Measurements from ENCODE around the gene MRC2. TPM values are rescaled to one million over a fixed set of nuclear protein-coding genes. Genes with fewer than 3 reads are reported as not detected.

Gene MRC2
- total and polyA plus RNA-seq, 4 experiments from 2014 or later: 0.71 to 8.7 (median 6.7) TPM; not detected in 1

GRCh38 chr17:62727916-62728672 lies 100.6 kb downstream of the MRC2 start:
- H3K9me3 Mint-ChIP-seq: no peaks in the 10 kb centered on the region
- peaks cover 3% of the 10 kb centered on the region for H3K27me3 ChIP-seq (ENCODE audit: insufficient read depth, low read length)
- ChIA-PET CTCF (ENCODE audit: partially characterized antibody) (interaction anchor here (1.0 to 1.2 kb wide), 2 partner anchors 20 to 237 kb away, joined by 3 read pairs; no protein-coding TSS in a partner anchor), POLR2A (ENCODE audit: partially characterized antibody) (no interaction called here)
- DNase-seq: no peak
- H3K36me3 ChIP-seq (ENCODE audit: insufficient read depth, low read length): no peaks in the 10 kb centered on the region
- peaks cover 0 to 4% of the 10 kb centered on the region in 2 donors for H3K27me3 Mint-ChIP-seq
- H3K27ac Mint-ChIP-seq: no peak overlapping the region
- H3K36me3 Mint-ChIP-seq: peaks cover 0 to 4% of the 10 kb centered on the region in 2 donors
- peaks cover 28% of the 10 kb centered on the region for H3K4me1 ChIP-seq (ENCODE audit: insufficient read depth, low read length)
- H3K9me3 ChIP-seq (ENCODE audit: control insufficient read depth in 1 of 2, low read length in 2 of 2): no peaks in the 10 kb centered on the region
- no peak overlapping the region for H3K4me3 ChIP-seq (ENCODE audit: low read length in 2 of 2)
- intact Hi-C loops (cut with micrococcal nuclease): no loop called here
- H3K27ac ChIP-seq (ENCODE audit: low read depth, low read length): no peak overlapping the region
- no peak overlapping the region for H3K4me3 Mint-ChIP-seq
- H3K4me1 Mint-ChIP-seq: peaks cover 18 to 32% (median 22%) of the 10 kb centered on the region in 4 donors

DNA sequence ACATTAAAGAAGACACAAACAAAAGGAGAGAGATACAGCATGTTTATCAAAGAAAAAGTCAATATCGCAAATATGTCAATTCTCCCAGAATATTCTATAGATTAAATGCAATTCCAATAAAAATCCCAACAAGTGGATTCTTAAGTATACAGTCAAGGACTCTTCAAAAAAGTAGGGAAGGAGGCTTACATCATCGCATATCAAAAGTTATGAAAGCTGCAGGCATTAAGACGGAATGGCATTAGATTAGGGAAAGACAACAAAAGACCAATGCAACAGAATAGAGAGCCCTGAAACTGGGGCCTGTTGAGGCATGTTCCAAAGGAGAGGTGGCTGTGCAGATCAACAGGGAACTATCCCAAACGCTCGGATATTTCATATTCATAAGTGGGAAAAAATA lies 104.7 kb downstream of the MRC2 start:
- POLR2A ChIA-PET (ENCODE audit: partially characterized antibody): no interaction called here
- peaks cover 0 to 4% of the 10 kb centered on the region in 2 donors for H3K36me3 Mint-ChIP-seq
- intact Hi-C loops (cut with micrococcal nuclease): no loop called here
- no peaks in the 10 kb centered on the region for H3K9me3 Mint-ChIP-seq
- Histone ChIP-seq H3K27me3 (ENCODE audit: insufficient read depth, low read length) (peaks cover 3% of the 10 kb centered on the region), H3K4me3 (ENCODE audit: low read length in 2 of 2) (no peak overlapping the region), H3K9me3 (ENCODE audit: control insufficient read depth in 1 of 2, low read length in 2 of 2) (no peaks in the 10 kb centered on the region), H3K36me3 (ENCODE audit: insufficient read depth, low read length) (no peaks in the 10 kb centered on the region), H3K27ac (ENCODE audit: low read depth, low read length) (no peak overlapping the region), H3K4me1 (ENCODE audit: insufficient read depth, low read length) (no peaks in the 10 kb centered on the region)
- H3K4me1 Mint-ChIP-seq: no peaks in the 10 kb centered on the region
- no peak for DNase-seq
- no peak overlapping the region for H3K27ac Mint-ChIP-seq
- H3K4me3 Mint-ChIP-seq: no peak overlapping the region
- CTCF ChIA-PET (ENCODE audit: partially characterized antibody): no interaction called here
- H3K27me3 Mint-ChIP-seq: peaks cover 0 to 3% of the 10 kb centered on the region in 2 donors

DNA sequence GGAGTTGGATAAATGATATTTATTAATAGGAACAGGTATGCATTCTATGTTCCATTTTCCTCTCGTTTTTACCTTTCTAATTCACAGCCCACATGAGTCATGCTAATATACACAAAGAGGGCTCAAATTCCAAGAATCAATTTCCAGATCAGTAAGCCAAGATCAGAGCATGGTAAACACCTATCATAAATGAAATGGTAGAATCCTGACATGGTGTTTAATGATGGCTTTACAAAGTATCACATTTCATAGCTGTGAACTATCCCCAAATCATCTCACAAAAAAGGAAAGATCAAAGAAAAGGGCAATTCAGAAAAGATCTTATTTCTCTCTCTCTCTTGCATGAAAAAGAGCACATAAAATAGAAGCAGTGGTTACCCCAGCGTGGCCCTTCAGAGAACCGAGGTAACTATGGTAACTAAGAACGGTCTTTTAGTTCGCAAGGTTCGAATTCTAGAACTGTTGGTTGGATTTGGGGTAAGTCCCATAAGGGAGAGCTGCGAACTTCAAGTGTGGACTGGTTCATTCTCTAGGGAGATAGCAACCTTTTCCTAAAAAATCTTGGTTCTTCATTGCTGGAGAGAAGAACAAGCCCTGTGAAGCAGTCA lies 107.7 kb downstream of the MRC2 start:
- Histone ChIP-seq H3K27me3 (ENCODE audit: insufficient read depth, low read length) (no peaks in the 10 kb centered on the region), H3K4me3 (ENCODE audit: low read length in 2 of 2) (no peak overlapping the region), H3K27ac (ENCODE audit: low read depth, low read length) (no peak overlapping the region), H3K9me3 (ENCODE audit: control insufficient read depth in 1 of 2, low read length in 2 of 2) (no peaks in the 10 kb centered on the region), H3K36me3 (ENCODE audit: insufficient read depth, low read length) (no peaks in the 10 kb centered on the region), H3K4me1 (ENCODE audit: insufficient read depth, low read length) (no peaks in the 10 kb centered on the region)
- intact Hi-C loops (cut with micrococcal nuclease): no loop called here
- no peaks in the 10 kb centered on the region for H3K9me3 Mint-ChIP-seq
- CTCF ChIA-PET (ENCODE audit: partially characterized antibody): interaction anchor here (0.6 kb wide), 1 partner anchor 187 kb away, joined by 3 read pairs; no protein-coding TSS in a partner anchor
- no peak for DNase-seq
- POLR2A ChIA-PET (ENCODE audit: partially characterized antibody): no interaction called here
- no peaks in the 10 kb centered on the region for H3K36me3 Mint-ChIP-seq
- H3K4me1 Mint-ChIP-seq: peaks cover 0 to 3% (median under 1%) of the 10 kb centered on the region in 4 donors
- H3K27ac Mint-ChIP-seq: no peak overlapping the region
- H3K27me3 Mint-ChIP-seq: no peaks in the 10 kb centered on the region
- no peak overlapping the region for H3K4me3 Mint-ChIP-seq

DNA sequence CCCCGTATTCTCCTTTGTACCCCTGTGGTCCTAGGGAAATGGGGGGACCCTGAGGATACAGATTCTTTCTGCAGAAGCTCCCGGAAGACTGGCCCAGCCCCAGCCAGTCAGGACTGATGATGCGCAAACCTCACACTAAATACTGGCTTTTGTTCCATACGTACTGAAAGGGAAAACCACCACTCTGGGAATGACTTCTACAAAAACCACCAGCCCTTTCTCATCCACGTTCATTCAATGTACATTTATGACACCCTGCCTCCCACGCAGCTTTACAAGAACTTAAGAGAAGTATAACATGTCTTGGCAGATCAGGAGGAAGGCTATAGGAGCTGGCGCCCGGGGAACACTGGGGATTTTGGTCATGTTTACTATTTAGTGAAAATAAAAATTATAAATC lies 110.0 kb downstream of the MRC2 start:
- Mint-ChIP-seq H3K4me1 (peaks cover 0 to 3% (median under 1%) of the 10 kb centered on the region in 4 donors), H3K4me3 (no peak overlapping the region), H3K9me3 (no peaks in the 10 kb centered on the region), H3K27ac (no peak overlapping the region), H3K36me3 (no peaks in the 10 kb centered on the region), H3K27me3 (no peaks in the 10 kb centered on the region)
- no peaks in the 10 kb centered on the region for H3K4me1 ChIP-seq (ENCODE audit: insufficient read depth, low read length)
- no peak overlapping the region for H3K4me3 ChIP-seq (ENCODE audit: low read length in 2 of 2)
- no peaks in the 10 kb centered on the region for H3K27me3 ChIP-seq (ENCODE audit: insufficient read depth, low read length)
- ChIA-PET CTCF (ENCODE audit: partially characterized antibody) (no interaction called here), POLR2A (ENCODE audit: partially characterized antibody) (interaction anchor here (1.1 kb wide), 1 partner anchor 13 kb away, joined by 3 read pairs; no protein-coding TSS in a partner anchor)
- H3K36me3 ChIP-seq (ENCODE audit: insufficient read depth, low read length): no peaks in the 10 kb centered on the region
- DNase-seq: no peak
- intact Hi-C loops (cut with micrococcal nuclease): no loop called here
- no peaks in the 10 kb centered on the region for H3K9me3 ChIP-seq (ENCODE audit: control insufficient read depth in 1 of 2, low read length in 2 of 2)
- H3K27ac ChIP-seq (ENCODE audit: low read depth, low read length): no peak overlapping the region

- Histone ChIP-seq H3K9me3 (ENCODE audit: control insufficient read depth in 1 of 2, low read length in 2 of 2) (no peaks in the 10 kb centered on the region), H3K27me3 (ENCODE audit: insufficient read depth, low read length) (no peaks in the 10 kb centered on the region), H3K4me3 (ENCODE audit: low read length in 2 of 2) (no peak overlapping the region), H3K27ac (ENCODE audit: low read depth, low read length) (no peak overlapping the region), H3K4me1 (ENCODE audit: insufficient read depth, low read length) (no peaks in the 10 kb centered on the region), H3K36me3 (ENCODE audit: insufficient read depth, low read length) (no peaks in the 10 kb centered on the region)
- DNase-seq: no peak
- Mint-ChIP-seq H3K9me3 (no peaks in the 10 kb centered on the region), H3K4me1 (peaks cover 0 to 3% (median under 1%) of the 10 kb centered on the region in 4 donors), H3K36me3 (no peaks in the 10 kb centered on the region), H3K27me3 (no peaks in the 10 kb centered on the region), H3K4me3 (no peak overlapping the region), H3K27ac (peak overlapping the region in 2 of 7 donors; percentile 22 to 69)
- intact Hi-C loops (cut with micrococcal nuclease): no loop called here
- ChIA-PET POLR2A (ENCODE audit: partially characterized antibody) (no interaction called here), CTCF (ENCODE audit: partially characterized antibody) (no interaction called here)
These were observed 110.8 kb downstream of the MRC2 start for GRCh38 chr17:62738281-62738680.

- ChIA-PET POLR2A (ENCODE audit: partially characterized antibody) (no interaction called here), CTCF (ENCODE audit: partially characterized antibody) (no interaction called here)
- Mint-ChIP-seq H3K27me3 (peaks cover 0 to 3% of the 10 kb centered on the region in 2 donors), H3K4me1 (peaks cover 0 to 3% (median under 1%) of the 10 kb centered on the region in 4 donors), H3K4me3 (no peak overlapping the region), H3K9me3 (no peaks in the 10 kb centered on the region), H3K27ac (peak overlapping the region in 1 of 7 donors; percentile 46), H3K36me3 (no peaks in the 10 kb centered on the region)
- H3K27ac ChIP-seq (ENCODE audit: low read depth, low read length): no peak overlapping the region
- intact Hi-C loops (cut with micrococcal nuclease): no loop called here
- H3K4me3 ChIP-seq (ENCODE audit: low read length in 2 of 2): no peak overlapping the region
- no peaks in the 10 kb centered on the region for H3K4me1 ChIP-seq (ENCODE audit: insufficient read depth, low read length)
- no peaks in the 10 kb centered on the region for H3K9me3 ChIP-seq (ENCODE audit: control insufficient read depth in 1 of 2, low read length in 2 of 2)
- no peak for DNase-seq
- no peaks in the 10 kb centered on the region for H3K27me3 ChIP-seq (ENCODE audit: insufficient read depth, low read length)
- no peaks in the 10 kb centered on the region for H3K36me3 ChIP-seq (ENCODE audit: insufficient read depth, low read length)
These were observed 112.3 kb downstream of the MRC2 start for GRCh38 chr17:62739645-62740388.

- Histone ChIP-seq H3K36me3 (ENCODE audit: insufficient read depth, low read length) (no peaks in the 10 kb centered on the region), H3K9me3 (ENCODE audit: control insufficient read depth in 1 of 2, low read length in 2 of 2) (no peaks in the 10 kb centered on the region), H3K27me3 (ENCODE audit: insufficient read depth, low read length) (no peaks in the 10 kb centered on the region), H3K4me3 (ENCODE audit: low read length in 2 of 2) (no peak overlapping the region), H3K4me1 (ENCODE audit: insufficient read depth, low read length) (no peaks in the 10 kb centered on the region), H3K27ac (ENCODE audit: low read depth, low read length) (no peak overlapping the region)
- peaks cover 0 to 3% of the 10 kb centered on the region in 2 donors for H3K27me3 Mint-ChIP-seq
- DNase-seq: no peak
- peaks cover 0 to 3% (median under 1%) of the 10 kb centered on the region in 4 donors for H3K4me1 Mint-ChIP-seq
- H3K36me3 Mint-ChIP-seq: no peaks in the 10 kb centered on the region
- H3K9me3 Mint-ChIP-seq: peaks cover 0 to 4% (median 0%) of the 10 kb centered on the region in 8 donors
- CTCF ChIA-PET (ENCODE audit: partially characterized antibody): no interaction called here
- H3K27ac Mint-ChIP-seq: no peak overlapping the region
- POLR2A ChIA-PET (ENCODE audit: partially characterized antibody): no interaction called here
- H3K4me3 Mint-ChIP-seq: no peak overlapping the region
- intact Hi-C loops (cut with micrococcal nuclease): no loop called here
These were observed 113.8 kb downstream of the MRC2 start for GRCh38 chr17:62741290-62741689.
